Stimulated activated CD4-positive, alpha-beta T cell treated with anti-CD3 and anti-CD28 coated beads, Interleukin-4, amount 100 ng/mL, for 4 hours (primary cell): ENCODE results near the gene EMC1.
"Not testable (repeated sequence)": the region's sequence is repeated elsewhere in the genome, so short reads cannot be mapped to it uniquely, and the experiment has no call there.

Experiments used
- DNase-seq, 2 experiments: peaks; one replicate each; pipeline ENCODE4 v3.0.0-alpha.2; 2020

EMC1 gene

DNA sequence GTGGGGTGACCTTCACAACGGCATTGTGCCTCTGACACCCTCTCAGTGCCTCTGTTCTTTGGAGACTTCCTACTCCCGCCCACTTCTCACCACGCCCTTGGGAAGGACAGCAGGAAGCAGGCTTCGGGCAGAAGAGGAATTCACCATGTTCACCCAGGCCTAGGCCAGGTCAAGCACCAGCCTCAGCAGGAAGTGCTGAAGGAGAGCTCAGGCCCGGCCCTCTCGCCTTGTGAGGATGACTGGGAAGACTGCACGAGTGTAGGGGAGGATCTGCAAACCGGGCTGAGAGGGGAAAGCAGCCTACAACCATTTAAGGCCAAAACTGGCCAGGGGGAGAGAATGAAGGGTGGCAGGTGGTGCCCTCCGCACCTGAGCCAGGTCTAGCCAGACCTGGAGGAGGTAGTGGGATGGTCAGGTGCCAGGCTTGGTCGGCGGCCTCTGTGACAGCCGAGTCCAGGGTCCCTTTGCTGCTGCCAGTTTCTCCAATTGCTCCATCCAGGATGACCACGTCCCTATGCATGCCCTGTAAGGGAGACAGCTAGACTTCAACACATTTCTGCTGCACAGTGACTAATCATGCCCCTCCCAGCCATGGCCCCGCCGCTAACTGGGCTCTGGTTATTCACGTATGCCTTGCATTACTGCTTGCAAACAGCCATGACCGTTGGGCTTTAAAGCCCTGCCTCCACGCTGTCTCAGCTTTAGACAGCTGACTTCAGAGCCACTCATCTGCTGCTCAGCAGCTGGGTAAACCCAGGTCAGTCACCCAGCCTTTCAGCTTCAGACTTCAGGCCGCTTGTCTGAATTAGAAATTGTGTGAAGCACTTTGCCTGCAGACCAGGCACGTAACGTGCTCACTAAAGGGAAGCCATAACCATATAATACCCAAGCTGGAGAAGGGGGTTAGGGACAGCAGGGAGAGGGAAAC, 9.2 kb upstream of the EMC1 start:
- DNase-seq: no peak

- DNase-seq: no peak
Observed at GRCh38 chr1:19258353-19258752, 7.0 kb upstream of the EMC1 start.

GRCh38 chr1:19257178-19257914, 6.0 kb upstream of the EMC1 start:
- no peak for DNase-seq

DNA sequence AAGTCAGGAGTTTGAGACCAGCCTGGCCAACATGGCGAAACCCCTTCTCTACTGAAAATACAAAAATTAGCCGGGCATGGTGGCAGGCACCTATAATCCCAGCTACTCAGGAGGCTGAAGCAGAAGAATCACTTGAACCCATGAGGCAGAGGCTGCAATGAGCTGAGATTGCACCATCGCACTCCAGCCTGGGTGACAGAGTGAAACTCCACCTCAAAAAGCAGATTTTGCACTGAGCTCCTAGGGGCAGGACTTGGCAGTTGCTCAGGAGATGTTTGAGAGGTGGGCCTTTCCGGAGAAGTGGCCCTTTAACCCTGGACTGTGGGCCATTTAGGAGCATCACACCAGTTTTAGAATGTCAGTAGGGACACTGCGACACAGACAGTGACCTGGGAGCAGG, 5.0 kb upstream of the EMC1 start:
- DNase-seq: not testable (repeated sequence)

GRCh38 chr1:19255288-19255687, 4.0 kb upstream of the EMC1 start:
- DNase-seq: no peak

DNA sequence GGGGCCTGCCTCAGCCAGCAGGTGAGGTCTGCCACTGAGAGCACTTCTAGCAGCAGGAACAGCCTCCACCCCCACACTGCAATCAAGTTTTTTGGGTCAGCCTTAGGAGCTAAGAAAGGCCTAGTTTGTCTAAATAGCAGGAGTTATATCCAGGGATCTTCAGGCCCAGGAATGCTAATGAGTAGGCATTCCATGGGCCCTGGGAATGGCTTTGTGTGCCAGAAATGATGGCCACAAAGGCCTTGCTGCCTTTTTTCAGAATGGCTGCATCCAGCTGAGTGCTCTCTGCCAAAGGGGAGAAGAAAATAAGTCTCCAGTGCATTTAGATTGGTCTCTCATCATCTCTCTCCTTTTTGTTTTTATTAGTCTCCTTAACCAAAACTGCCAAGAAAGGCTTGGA, 3.1 kb upstream of the EMC1 start:
- DNase-seq: no peak

- no peak for DNase-seq
Observed at GRCh38 chr1:19250629-19251304, 557 bp downstream of the EMC1 start.

DNA sequence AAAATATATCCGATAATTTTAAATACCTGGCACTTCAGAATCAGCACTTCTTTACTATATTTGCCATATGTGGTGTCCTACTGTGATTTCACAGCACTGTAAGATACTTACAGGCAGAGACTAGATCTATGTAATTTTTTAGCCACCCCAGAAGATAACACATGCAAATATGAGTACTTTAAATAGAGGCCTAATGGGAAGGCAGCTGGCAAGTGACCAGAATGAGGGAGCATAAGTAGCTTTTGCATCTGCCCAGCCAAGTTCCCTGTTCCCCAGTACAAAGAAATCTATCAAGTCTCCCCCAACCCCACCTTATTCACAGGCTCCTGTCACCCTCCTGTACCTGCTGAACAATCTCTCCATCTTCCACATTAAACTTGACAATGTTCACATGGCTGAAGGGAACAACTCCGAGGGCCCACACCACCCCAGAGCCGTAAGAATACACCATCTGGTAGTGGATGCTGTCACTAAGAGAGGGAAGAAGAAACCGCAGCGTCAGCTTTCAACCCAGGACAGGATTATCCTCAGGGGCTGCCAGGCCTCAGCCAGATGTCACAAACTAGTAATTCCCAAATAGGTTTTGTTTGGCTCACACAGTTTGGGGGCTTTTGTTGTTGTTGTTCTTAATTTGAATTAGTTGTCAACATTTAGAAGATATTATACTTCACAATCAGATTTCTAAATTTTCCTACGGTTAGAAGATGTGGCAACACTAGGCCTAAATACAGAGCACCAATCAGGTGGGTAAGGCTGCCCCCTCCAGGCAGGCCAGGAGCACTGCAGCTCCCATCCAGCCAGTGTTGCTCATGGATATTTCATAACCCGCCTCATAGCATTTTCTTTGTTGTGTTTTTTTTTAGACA, 10.4 kb downstream of the EMC1 start:
- DNase-seq: peak; percentile 54 to 64

DNA sequence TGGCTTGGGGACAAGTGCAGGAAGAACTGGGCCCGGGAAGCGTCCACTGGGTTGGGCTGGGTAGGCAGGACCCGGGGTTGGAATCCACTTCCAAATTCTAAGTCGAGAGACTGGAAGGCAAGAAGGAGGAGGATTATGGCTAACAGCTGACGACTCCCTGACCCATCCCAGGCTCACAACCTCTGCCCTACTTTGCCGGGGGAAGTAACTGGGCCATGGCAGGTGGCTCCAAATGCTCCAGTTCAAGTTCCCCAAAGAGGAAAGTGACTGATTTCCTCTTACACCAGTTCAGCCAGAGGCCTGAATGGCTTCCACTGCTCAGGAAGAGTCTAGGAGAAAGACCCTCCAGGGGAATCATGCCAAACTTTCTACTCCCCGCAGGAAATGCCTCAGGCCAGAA, 11.4 kb downstream of the EMC1 start:
- DNase-seq: no peak

- DNase-seq: no peak
Observed at GRCh38 chr1:19234224-19234623, 17.1 kb downstream of the EMC1 start.

DNA sequence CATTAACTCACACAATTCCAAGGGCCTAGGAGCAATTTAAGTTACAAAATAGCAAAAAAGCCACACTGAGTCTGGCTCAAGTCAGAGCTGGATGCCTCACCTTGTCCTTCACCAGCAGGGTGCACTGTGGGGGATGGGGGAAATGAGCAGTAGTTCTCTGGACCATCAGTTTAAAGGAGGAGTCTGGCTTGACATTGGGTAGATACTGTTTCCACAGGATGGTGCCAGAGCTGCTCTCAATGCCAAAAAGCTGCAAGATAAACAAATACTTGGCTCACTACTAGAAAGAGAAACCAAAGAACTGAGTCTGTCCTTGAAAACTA, 18.8 kb downstream of the EMC1 start:
- DNase-seq: no peak

DNA sequence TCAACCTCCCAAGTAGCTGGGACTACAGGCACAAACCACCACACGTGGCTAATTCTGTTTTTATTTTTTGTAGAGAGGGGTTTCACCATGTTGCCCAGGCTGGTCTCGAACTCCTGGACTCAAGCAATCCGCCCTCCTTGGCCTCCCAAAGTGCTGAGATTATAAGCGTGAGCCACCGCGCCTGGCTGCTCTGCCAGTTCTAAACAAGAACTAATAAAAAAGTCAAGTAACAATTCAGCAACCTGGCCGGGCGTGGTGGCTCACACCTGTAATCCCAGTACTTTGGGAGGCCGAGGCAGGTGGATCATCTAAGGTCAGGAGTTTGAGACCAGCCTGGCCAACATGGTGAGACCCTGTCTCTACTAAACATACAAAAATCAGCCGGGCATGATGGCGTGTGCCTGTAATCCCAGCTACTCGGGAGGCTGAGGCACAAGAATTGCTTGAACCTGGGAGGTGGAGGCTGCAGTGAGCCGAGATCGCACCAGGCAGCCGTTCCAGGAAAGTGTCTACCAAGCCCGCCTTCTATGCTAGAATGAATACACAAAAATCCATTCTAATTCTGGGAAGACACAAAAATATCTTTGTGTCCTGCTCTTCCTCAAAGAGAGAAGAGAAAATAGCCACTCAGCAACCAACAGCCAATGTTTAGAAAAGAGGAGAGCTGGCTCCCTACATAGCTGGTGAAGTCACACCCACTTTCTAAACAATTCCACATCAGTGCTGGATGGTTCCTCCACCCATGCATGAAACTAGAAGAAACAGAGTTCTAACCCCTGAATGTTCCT, 19.4 kb downstream of the EMC1 start:
- not testable (repeated sequence) for DNase-seq

- no peak for DNase-seq
Observed at GRCh38 chr1:19229828-19230325, 21.4 kb downstream of the EMC1 start.

GRCh38 chr1:19229229-19229628, 22.1 kb downstream of the EMC1 start:
- no peak for DNase-seq

DNA sequence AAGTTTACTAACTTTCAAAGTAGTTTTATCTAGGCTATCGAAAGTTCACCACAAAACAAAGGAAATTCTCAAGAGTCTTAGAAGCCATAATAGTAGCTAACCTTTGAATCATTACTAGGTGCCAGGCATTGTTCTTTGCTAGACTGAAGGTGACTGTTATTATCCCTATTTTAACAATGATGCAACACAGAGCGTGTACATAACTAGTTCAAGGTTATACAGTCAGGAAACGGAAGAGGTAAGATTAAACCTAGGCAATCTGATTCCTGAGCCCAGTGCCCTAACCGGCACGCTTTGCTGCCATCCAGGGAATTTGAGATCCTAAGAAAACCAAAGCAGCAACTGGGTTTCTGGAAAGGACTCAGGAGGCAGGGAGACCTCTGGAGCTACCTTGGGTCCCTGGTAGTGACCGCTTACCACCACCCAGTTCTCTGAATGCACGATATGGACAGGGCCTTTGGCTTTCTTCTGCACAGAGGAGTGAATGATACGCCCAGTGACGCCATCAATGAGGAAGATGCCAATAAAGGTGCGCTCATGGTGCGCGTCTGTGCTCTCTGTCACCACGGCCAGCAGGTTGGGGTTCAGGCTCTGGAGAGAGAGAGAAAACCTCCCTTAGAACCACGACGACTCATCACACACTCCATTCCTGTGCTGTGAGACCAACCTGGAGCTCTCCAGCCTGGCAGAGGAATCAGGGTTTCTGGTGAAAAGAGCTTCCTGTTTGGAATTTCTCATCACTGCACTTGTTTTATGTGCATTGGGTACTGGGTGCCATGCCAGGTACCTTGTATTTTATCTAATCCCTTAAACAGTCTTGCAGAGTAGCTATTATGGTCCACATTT, 28.1 kb downstream of the EMC1 start:
- no peak for DNase-seq

- no peak for DNase-seq
Observed at GRCh38 chr1:19222573-19222972, 28.8 kb downstream of the EMC1 start.

DNA sequence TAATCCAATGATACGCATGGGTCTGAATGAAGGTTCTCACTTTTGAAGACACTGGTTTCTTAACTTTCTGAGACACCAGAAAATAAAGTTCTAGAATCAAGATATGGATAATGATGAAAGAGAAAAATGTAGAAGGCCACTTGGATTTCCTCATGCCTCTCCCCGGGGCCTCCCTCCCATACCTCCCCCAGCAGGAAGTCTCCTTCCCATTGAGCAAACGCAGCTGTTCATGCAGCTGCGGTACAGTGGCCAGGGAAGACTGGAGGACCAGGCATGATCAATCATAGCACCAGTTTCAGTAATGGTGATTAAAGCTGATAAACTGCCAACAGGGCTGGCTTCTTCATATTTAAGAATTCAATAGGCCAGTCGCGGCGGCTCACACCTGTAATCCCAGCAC, 30.3 kb downstream of the EMC1 start:
- DNase-seq: no peak

- DNase-seq: no peak
Observed at GRCh38 chr1:19220080-19220846, 31.1 kb downstream of the EMC1 start.

GRCh38 chr1:19219451-19219850, 31.9 kb downstream of the EMC1 start:
- DNase-seq: no peak

DNA sequence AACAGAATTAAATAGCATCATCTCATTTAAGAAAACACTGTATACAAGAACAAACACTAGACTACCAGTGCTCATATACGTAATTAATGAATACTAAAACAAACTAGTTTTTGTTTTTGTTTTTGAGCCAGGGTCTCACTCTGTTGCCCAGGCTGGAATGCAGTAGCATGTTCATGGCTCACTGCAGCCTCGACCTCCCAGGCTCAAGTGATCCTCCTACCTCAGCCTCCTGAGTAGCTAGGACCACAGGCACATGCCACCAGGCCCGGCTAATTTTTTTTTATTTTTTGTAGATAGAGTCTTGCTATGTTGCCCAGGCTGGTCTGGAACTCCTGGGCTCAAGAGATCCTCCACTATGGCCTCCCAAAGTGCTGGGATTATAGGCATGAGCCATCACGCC, 34.7 kb downstream of the EMC1 start:
- not testable (repeated sequence) for DNase-seq
